NCI-H1930 (cell line): ENCODE measurements around the gene PAPSS1.

Experiments
- DNase-seq, 2 experiments: peaks; one replicate each; lab custom pipeline; 2025; lab: John Stamatoyannopoulos, UW

PAPSS1 gene

DNA sequence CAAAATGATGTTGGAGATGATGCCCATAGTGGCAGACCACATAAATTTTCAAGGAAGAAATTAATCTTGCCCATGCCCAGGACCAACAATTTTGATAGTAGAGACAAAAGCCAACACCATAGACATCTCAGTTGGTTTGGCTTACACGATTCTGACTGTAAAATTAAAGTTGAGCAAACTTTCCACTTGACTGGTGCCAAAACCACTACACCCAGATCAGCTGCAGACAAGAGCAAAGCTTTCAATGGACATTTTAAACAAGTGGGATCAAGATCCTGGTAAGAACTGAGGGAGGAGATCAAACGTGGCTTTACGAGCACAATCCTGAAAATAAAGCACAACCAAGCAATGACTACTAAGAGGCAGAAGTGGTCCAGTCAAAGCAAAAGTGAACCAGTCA lies 90.7 kb downstream of the PAPSS1 start:
- DNase-seq, result no peak

- no peak for DNase-seq
Observed at GRCh38 chr4:107625391-107625902, 94.6 kb downstream of the PAPSS1 start.

DNA sequence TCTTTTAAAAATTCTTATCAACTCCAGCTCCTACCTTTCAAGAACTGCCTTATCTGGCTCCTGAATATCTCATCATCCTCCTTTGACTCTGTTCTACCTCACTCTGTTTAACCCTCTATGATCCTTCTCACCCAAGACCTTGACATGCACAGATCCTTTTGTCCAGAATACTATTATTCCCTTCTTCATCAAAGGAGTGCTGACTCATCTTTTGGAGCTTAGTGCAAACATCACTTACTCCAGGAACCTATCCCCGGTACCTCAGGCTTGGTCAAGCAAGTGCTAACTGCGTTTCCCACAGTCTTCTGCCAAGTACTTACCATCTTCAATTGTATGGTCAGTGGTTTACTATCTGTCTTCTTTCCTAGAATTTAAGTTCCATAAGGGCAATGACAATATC lies 96.0 kb downstream of the PAPSS1 start:
- DNase-seq, result no peak

DNA sequence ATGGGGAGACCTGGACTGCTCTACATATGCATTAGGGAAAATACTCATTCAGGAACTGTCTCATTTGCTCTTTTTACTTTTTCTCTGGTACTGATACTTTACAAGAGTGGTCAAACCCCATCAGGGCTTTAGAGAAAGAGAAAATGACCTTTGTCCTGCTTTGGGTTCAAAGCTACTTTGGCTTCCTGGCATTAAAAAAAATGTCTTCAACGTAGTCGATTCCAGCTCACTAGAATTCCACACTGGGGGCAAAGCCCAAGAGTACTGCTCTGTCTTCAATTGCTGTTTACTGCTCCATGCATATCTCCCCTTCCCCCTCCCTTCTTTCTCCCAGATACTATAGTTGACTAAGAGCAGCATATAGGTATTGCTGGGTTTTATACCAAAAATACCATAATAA lies 98.0 kb downstream of the PAPSS1 start:
- DNase-seq, result no peak

DNA sequence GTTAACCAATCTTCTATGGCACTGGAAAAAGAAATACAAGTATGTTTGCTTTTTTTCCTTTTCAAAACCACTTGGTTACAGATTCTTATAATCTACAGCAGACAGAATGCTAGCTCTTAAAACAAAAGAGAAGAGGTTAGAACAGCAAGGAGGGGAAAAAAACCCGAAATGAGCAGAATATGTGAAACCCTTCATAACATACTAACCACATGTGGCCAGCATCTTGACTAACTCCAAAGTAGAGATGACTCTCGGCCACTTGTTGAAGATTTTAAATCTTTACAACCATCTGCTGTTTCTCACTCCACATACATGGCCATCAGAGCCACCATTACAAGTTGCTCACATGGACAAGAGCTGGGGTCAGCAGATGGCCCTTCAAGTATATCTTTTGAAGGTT lies 100.3 kb downstream of the PAPSS1 start:
- no peak for DNase-seq

- DNase-seq, result no peak
Observed at GRCh38 chr4:107619066-107619465, 101.0 kb downstream of the PAPSS1 start.

DNA sequence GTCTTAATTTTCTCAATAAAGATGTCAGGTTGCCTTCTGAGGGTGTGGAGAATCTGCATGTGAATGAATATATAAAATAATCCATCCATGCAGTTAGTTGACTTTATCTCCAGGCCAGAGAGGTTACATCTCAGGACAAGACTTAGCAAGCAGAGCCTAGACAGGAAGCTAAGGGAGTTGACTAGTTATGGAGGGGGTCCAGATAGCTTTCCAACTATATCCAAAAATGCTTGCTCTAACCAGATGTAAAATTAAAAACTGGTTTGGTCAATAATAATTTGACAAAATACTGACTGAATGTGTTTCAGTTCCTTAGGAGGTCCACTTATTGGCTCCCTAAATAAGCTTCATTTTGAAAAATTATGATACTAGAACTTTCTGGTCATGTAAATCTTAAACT lies 101.4 kb downstream of the PAPSS1 start:
- DNase-seq, result no peak

DNA sequence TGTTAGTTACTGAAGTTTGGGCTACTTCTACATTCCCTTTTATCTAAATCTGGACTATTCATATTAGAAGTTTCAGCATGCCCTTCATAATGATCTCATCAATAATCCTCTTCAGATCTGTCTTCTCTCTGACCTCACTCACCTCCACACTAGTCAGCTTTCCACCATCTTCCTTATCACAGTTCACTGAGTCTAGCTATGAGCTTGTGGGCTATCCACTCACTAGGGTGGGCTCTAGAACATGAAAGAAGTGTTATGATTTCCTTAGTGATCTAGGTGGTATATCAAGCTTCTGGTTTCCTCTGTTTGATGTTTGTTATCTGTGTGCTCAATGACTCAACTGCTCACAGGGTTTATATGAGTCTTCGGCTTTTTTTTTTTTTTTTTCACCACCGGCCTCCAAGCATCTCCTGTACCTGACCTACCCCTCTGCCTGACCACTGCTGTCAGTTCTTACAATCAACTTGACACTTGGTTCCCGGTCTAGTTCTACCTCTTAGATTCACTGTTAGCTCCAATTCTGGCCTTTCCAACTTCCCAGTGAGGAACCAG lies 103.1 kb downstream of the PAPSS1 start:
- DNase-seq, result no peak

DNA sequence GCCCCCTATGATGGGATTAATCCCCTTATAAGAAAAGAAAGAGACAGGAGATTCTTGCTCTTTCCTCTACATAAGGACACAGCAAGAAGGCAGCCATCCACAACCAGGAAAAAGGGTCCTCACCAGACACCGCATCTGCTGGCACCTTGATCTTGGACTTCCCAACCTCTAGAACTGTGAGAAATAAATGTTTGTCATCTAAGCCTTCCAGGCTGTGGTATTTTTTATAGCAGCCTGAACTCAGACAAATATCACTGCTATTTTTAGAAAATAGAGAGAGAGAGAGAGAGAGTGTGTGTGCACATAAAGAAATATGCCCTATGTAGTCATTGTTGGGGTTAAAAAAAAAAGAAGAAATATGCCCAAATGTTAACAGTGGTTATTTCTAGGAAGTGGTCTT lies 104.2 kb downstream of the PAPSS1 start:
- DNase-seq, result no peak

- DNase-seq, result no peak
Observed at GRCh38 chr4:107603430-107603829, 116.6 kb downstream of the PAPSS1 start.

- DNase-seq, result no peak
Observed at GRCh38 chr4:107600983-107601382, 119.1 kb downstream of the PAPSS1 start.

DNA sequence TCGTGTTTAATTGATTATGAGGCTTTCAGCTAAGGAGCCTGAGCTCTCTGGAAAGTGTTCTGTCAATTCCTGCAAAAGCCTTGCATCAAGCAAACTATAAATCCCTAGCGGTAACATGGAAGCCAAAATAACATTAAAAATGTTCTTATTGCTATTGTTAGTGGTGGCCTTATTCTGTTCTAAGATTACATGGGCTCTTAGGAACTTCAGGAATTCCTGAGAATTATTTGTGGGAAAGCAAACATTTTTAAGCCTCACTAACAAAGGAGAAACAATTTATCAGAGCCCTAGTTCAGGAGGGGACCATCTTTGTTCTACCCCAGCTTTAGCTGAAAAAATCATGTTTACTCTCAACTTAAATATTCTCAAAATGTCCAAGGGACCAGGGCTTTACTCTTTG lies 119.6 kb downstream of the PAPSS1 start:
- no peak for DNase-seq

GRCh38 chr4:107599841-107600240 lies 120.2 kb downstream of the PAPSS1 start:
- DNase-seq, result no peak

DNA sequence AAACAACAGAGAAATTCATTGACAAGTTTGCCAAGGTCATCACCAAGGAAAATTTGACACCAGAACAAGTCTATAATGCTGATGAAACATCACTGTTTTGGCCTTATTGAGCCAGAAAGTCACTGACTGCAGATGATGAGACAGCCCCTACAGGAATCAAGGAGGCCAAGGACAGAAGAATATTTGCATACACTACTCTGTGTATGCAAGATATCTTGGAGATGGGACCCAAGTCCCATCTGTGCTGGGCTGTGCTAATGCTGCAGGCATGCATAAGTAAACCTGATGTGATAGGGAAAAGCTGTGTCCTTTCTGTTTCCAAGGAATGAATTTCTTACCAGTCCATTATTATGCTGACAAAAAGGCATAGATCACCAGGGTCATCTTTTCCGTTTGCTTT lies 126.8 kb downstream of the PAPSS1 start:
- DNase-seq, result no peak

DNA sequence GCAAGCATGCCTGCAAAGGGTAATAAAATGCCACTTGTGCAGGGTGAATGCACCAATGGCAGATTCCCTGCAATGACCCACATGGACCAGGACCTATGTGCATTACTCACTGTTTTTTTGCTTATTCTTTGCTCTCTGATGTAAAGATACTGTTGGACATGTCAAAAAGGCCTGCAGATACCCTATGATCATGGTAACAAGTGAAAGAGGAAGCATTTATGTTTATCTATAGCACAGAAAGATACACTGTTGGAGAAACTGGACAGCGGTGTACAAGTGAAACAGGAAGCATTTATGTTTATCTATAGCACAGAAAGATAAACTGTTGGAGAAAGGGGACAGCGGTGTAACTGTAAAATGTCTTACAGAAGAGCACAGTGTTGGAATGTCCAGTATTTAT lies 127.5 kb downstream of the PAPSS1 start:
- DNase-seq, result no peak

GRCh38 chr4:107589269-107589668 lies 130.8 kb downstream of the PAPSS1 start:
- no peak for DNase-seq

- DNase-seq, result no peak
Observed at GRCh38 chr4:107586371-107586770, 133.7 kb downstream of the PAPSS1 start.

DNA sequence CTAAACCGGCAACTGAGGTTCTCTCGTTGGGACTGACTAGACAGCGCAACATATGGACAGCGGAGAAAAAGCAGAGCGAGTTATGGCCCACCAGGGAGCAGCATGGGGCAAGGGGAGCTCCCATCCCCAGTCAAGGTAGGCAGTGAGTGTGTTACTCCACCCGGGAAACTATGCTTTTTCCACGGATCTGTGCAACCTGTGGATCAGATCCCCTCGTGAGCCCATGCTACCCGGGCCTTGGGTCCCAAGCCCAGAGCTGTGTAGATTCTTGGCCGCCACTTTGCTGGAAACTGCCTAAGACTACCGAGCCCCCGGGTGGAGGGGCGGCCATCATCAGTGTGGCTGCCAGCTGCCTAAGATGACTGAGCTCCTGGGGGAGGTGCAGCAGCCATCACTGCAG lies 140.9 kb downstream of the PAPSS1 start:
- DNase-seq, result no peak

DNA sequence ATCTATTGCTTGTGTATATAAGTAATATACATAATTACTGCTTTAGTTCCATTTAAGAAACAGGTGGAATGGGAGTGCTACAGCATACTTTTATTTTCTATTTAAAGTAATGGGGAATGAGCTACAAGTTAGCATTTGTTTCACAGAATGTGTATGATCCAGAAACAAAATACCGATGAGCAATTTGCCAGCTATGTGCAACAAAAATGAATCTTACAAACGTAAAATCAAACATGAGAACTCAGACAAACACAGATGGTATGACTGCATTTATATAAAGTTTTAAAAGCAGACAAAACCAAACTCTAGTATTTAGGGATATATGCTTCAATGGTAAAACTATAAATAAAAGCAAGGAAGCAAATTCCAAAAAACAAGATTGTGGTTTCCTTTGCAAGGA lies 141.7 kb downstream of the PAPSS1 start:
- no peak for DNase-seq

GRCh38 chr4:107577743-107578142 lies 142.3 kb downstream of the PAPSS1 start:
- DNase-seq, result no peak

- no peak for DNase-seq
Observed at GRCh38 chr4:107575243-107575642, 144.8 kb downstream of the PAPSS1 start.

- DNase-seq, result no peak
Observed at GRCh38 chr4:107572281-107572680, 147.8 kb downstream of the PAPSS1 start.

DNA sequence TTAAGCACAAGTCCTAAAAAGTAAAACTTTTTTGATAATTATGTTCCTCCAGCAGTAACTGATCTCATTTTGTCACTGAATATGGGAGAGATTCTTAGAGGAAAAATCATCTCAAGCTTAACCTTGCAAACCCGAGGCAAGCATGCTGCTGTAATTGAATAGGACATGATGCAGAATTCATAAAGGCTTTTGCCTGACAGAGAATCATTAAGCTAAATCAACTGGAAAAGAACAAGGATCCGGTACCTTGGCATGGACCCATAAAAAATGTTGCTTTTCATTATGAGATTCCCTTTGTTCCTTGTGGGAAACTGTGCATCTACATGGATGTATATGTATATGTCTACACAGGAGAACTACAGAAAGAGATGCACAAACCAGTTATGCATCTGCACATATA lies 149.1 kb downstream of the PAPSS1 start:
- no peak for DNase-seq

- DNase-seq, result no peak
Observed at GRCh38 chr4:107564326-107564725, 155.7 kb downstream of the PAPSS1 start.
